PC-9 (cell line): ENCODE measurements around the gene MYH3.

ENCODE experiments used
- EZH2 ChIP-seq: fragments of 200-600 bp; sonication (generic); IDR thresholded peaks from 2 replicates; pipeline ENCODE4 v1.8.0; 2017; ENCODE audit warnings: antibody characterized with exemption, low read depth
- TF ChIP-seq, protein P1 (sequence below): fragments of 200-600 bp; sonication (generic); conservative IDR thresholded peaks from 2 replicates; pipeline ENCODE4 v1.6.1; 2017; ENCODE audit warnings: mixed run types, antibody characterized with exemption, mild to moderate bottlenecking, moderate library complexity

DNA sequence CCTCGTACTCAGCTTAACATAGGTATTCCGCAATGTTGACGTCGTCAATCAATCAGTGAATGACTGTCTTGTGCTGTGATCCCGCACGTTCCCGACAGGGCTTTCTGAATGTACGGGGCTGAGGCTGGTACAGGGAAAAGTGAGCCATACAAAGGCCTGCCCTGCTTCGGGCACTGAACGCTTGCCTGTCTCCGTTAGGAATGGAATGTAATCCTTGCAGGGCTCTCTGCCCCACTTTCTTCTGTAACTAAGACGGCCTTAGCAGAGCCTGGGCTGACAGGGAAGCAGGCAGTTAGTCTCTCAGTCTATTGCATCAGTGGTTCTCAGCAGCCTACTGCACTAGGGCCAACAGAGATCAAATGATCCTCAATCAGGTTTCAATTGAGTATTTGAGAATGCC, 16.2 kb upstream of the MYH3 start:
- TF ChIP-seq, protein P1, sequence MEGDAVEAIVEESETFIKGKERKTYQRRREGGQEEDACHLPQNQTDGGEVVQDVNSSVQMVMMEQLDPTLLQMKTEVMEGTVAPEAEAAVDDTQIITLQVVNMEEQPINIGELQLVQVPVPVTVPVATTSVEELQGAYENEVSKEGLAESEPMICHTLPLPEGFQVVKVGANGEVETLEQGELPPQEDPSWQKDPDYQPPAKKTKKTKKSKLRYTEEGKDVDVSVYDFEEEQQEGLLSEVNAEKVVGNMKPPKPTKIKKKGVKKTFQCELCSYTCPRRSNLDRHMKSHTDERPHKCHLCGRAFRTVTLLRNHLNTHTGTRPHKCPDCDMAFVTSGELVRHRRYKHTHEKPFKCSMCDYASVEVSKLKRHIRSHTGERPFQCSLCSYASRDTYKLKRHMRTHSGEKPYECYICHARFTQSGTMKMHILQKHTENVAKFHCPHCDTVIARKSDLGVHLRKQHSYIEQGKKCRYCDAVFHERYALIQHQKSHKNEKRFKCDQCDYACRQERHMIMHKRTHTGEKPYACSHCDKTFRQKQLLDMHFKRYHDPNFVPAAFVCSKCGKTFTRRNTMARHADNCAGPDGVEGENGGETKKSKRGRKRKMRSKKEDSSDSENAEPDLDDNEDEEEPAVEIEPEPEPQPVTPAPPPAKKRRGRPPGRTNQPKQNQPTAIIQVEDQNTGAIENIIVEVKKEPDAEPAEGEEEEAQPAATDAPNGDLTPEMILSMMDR: no peak
- TF ChIP-seq EZH2: no peak
